HG02852 (cell line): ENCODE data around the gene SRMS.

Experiments
- ATAC-seq: cut with Tn5 transposase; IDR thresholded peaks from one replicate; pipeline ENCODE4 v1.9.1; 2021; ENCODE audit warnings: mild to moderate bottlenecking, moderate library complexity; ENCODE audit not compliant: unreplicated experiment

SRMS gene

GRCh38 chr20:63547725-63548480 lies at the start of gene SRMS:
TSS of gene SRMS (minus strand) at chr20:63547749. CDS start at chr20:63547463, 286 bp downstream.
- no peak for ATAC-seq

GRCh38 chr20:63596423-63596822 lies 48.9 kb upstream of the SRMS start:
- ATAC-seq = no peak

- no peak for ATAC-seq
Observed at GRCh38 chr20:63595416-63596127, 48.0 kb upstream of the SRMS start.

- no peak for ATAC-seq
Observed at GRCh38 chr20:63594043-63594561, 46.6 kb upstream of the SRMS start.

GRCh38 chr20:63592661-63593060 lies 45.1 kb upstream of the SRMS start:
- no peak for ATAC-seq

- no peak for ATAC-seq
Observed at GRCh38 chr20:63591786-63592355, 44.3 kb upstream of the SRMS start.

- ATAC-seq = no peak
Observed at GRCh38 chr20:63591147-63591533, 43.6 kb upstream of the SRMS start.

- no peak for ATAC-seq
Observed at GRCh38 chr20:63590218-63591146, 42.9 kb upstream of the SRMS start.

GRCh38 chr20:63589261-63590217 lies 42.0 kb upstream of the SRMS start:
- ATAC-seq = no peak

GRCh38 chr20:63588641-63589041 lies 41.1 kb upstream of the SRMS start:
- ATAC-seq = no peak

- no peak for ATAC-seq
Observed at GRCh38 chr20:63587776-63588591, 40.4 kb upstream of the SRMS start.

GRCh38 chr20:63587256-63587655 lies 39.7 kb upstream of the SRMS start:
- no peak for ATAC-seq

GRCh38 chr20:63586797-63587196 lies 39.2 kb upstream of the SRMS start:
- ATAC-seq = no peak

GRCh38 chr20:63585616-63586565 lies 38.3 kb upstream of the SRMS start:
- no peak for ATAC-seq

- ATAC-seq = no peak
Observed at GRCh38 chr20:63582382-63583063, 35.0 kb upstream of the SRMS start.

GRCh38 chr20:63580796-63581461 lies 33.4 kb upstream of the SRMS start:
- ATAC-seq = no peak
